ENCODE measurements around the gene OR10G3. TPM values are rescaled to one million over a fixed set of nuclear protein-coding genes. Genes with fewer than 3 reads are reported as not detected.

OR10G3 gene
- total RNA-seq, 5 donors from 2014 or later (not counting 1 experiment from before 2014, with no cell fraction given), result not detected

GRCh38 chr14:21589317-21589716 lies 9.4 kb upstream of the OR10G3 start:
- Mint-ChIP-seq H3K27ac (no peak overlapping the region), H3K4me1 (no peaks in the 10 kb centered on the region), H3K4me3 (no peak overlapping the region), H3K27me3 (peaks cover 27 to 30% of the 10 kb centered on the region in 2 donors), H3K36me3 (peaks cover 12% of the 10 kb centered on the region), H3K9me3 (peaks cover 13 to 18% (median 15%) of the 10 kb centered on the region in 3 donors)
- Histone ChIP-seq H3K4me3 (ENCODE audit: control insufficient read depth in 1 of 2, extremely low read depth in 1 of 2, low read length in 1 of 2) (no peak overlapping the region), H3K27ac (ENCODE audit: low read length) (no peak overlapping the region), H3K27me3 (replicated peaks in 1 of 2; ENCODE audit: control insufficient read depth in 2 of 2, extremely low read depth in 1 of 2, insufficient read depth in 2 of 2, low read length in 1 of 2) (peaks cover 0 to 22% of the 10 kb centered on the region in 2 experiments), H3K36me3 (ENCODE audit: control insufficient read depth in 2 of 2, extremely low read depth in 1 of 2, insufficient read depth in 1 of 2, low read length in 1 of 2) (no peaks in the 10 kb centered on the region), H3K9me3 (no peaks in the 10 kb centered on the region), H3K4me1 (ENCODE audit: control insufficient read depth in 1 of 2, extremely low read depth in 1 of 2, insufficient read depth in 2 of 2, low read length in 2 of 2) (no peaks in the 10 kb centered on the region)
- WGBS (ENCODE audit: insufficient coverage), result 81% methylated on average over 4 of the region's 4 CpGs
- DNase-seq, result no peak
- no peak for ATAC-seq (replicated peaks in 1 of 4)
- CTCF ChIA-PET, result no interaction called here
- POLR2A ChIA-PET, result no interaction called here

DNA sequence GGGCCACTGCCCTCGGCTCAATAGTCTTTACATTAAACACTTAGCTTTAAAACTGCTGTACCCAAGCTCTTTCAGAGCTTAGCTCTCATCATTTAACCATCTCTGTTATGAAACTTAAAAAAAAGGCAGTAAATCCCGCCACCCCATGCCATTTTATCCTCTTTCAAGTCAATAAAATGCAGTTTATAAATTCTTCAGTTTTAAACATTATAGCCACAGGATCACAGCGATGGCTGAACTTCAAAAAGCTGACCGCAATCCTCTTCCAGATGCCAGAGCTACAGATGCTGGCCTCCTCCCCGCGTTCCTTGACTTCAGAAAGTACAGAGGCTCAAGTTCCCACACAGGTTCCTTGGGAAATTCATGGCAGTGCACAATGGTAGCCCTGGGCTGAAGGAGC lies 4.2 kb downstream of the OR10G3 start:
- Histone ChIP-seq H3K4me3 (ENCODE audit: control insufficient read depth in 1 of 2, extremely low read depth in 1 of 2, low read length in 1 of 2) (no peak overlapping the region), H3K27ac (ENCODE audit: low read length) (no peak overlapping the region), H3K9me3 (no peaks in the 10 kb centered on the region), H3K27me3 (replicated peaks in 1 of 2; ENCODE audit: control insufficient read depth in 2 of 2, extremely low read depth in 1 of 2, insufficient read depth in 2 of 2, low read length in 1 of 2) (peaks cover 0 to 4% of the 10 kb centered on the region in 2 experiments), H3K36me3 (ENCODE audit: control insufficient read depth in 2 of 2, extremely low read depth in 1 of 2, insufficient read depth in 1 of 2, low read length in 1 of 2) (no peaks in the 10 kb centered on the region), H3K4me1 (ENCODE audit: control insufficient read depth in 1 of 2, extremely low read depth in 1 of 2, insufficient read depth in 2 of 2, low read length in 2 of 2) (no peaks in the 10 kb centered on the region)
- ChIA-PET CTCF (no interaction called here), POLR2A (no interaction called here)
- Mint-ChIP-seq H3K9me3 (peaks cover 0 to 5% (median 4%) of the 10 kb centered on the region in 3 donors), H3K27me3 (peaks cover 12 to 18% of the 10 kb centered on the region in 2 donors), H3K4me3 (no peak overlapping the region), H3K27ac (no peak overlapping the region), H3K4me1 (no peaks in the 10 kb centered on the region), H3K36me3 (no peaks in the 10 kb centered on the region)
- WGBS (ENCODE audit: insufficient coverage), result 87% methylated on average over 5 of the region's 6 CpGs
- no peak for DNase-seq
- ATAC-seq (replicated peaks in 1 of 4), result no peak

- H3K36me3 Mint-ChIP-seq, result no peaks in the 10 kb centered on the region
- ChIA-PET POLR2A (interaction anchor here in 1 of 2 donors (0.6 kb wide), 2 partner anchors 317 to 1728 kb away, joined by 4 to 10 read pairs; no protein-coding TSS in a partner anchor), CTCF (interaction anchor here in 1 of 2 donors (0.6 kb wide), 1 partner anchor 179 kb away, joined by 3 read pairs; no protein-coding TSS in a partner anchor)
Measured at GRCh38 chr14:21572604-21573003, 7.3 kb downstream of the OR10G3 start.

DNA sequence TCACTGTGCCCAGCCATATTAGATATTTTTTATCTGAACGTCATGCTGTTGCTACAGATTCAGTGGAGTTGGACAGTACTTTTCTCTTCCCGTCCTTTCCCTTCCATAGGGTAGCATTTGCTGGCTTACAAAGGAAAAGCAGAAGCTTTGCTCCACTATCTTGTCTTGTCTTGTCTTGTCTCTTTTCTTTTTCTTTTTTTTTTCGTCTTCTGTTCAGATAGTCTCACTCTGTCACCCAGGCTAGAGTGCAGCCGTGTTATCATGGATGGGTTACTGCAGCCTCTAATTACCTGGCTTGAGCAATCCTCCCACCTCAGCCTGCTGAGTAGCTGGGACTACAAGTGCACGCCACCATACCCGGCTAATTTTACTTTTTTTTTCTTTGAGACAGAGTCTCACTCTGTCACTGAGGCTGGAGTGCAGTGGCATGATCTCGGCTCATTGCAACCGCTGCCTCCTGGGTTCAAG lies 21.1 kb downstream of the OR10G3 start:
- Histone ChIP-seq H3K4me1 (ENCODE audit: control insufficient read depth in 1 of 2, extremely low read depth in 1 of 2, insufficient read depth in 2 of 2, low read length in 2 of 2) (peaks cover 0 to 4% of the 10 kb centered on the region in 2 experiments), H3K27ac (ENCODE audit: low read length) (no peak overlapping the region), H3K27me3 (replicated peaks in 1 of 2; ENCODE audit: control insufficient read depth in 2 of 2, extremely low read depth in 1 of 2, insufficient read depth in 2 of 2, low read length in 1 of 2) (no peaks in the 10 kb centered on the region), H3K36me3 (ENCODE audit: control insufficient read depth in 2 of 2, extremely low read depth in 1 of 2, insufficient read depth in 1 of 2, low read length in 1 of 2) (no peaks in the 10 kb centered on the region), H3K4me3 (ENCODE audit: control insufficient read depth in 1 of 2, extremely low read depth in 1 of 2, low read length in 1 of 2) (no peak overlapping the region), H3K9me3 (no peaks in the 10 kb centered on the region)
- DNase-seq, result no peak
- no peak overlapping the region for H3K4me3 Mint-ChIP-seq
- peaks cover 6 to 7% (median 6%) of the 10 kb centered on the region in 3 donors for H3K4me1 Mint-ChIP-seq
- 94% methylated on average over 4 of the region's 8 CpGs for WGBS (ENCODE audit: insufficient coverage)
- no peaks in the 10 kb centered on the region for H3K9me3 Mint-ChIP-seq
- CTCF ChIA-PET, result interaction anchor here (0.6 to 1.8 kb wide), 3 partner anchors 60 to 102 kb away, joined by 4 to 14 read pairs (median 6); no protein-coding TSS in a partner anchor
- no peaks in the 10 kb centered on the region for H3K36me3 Mint-ChIP-seq
- H3K27me3 Mint-ChIP-seq, result no peaks in the 10 kb centered on the region
- POLR2A ChIA-PET, result interaction anchor here in 1 of 2 donors (0.6 to 1.2 kb wide), 2 partner anchors 52 to 81 kb away, joined by 3 to 4 read pairs; no protein-coding TSS in a partner anchor
- no peak for ATAC-seq (replicated peaks in 1 of 4)
- no peak overlapping the region for H3K27ac Mint-ChIP-seq

More at GRCh38 chr14:21572604-21573003, 7.3 kb downstream of the OR10G3 start:
- H3K9me3 Mint-ChIP-seq, result peaks cover 0 to 5% (median 4%) of the 10 kb centered on the region in 3 donors
- H3K27ac ChIP-seq (ENCODE audit: low read length), result no peak overlapping the region
- H3K4me3 Mint-ChIP-seq, result no peak overlapping the region
- H3K27ac Mint-ChIP-seq, result no peak overlapping the region
- H3K9me3 ChIP-seq, result no peaks in the 10 kb centered on the region
- H3K27me3 Mint-ChIP-seq, result peaks cover 18 to 29% of the 10 kb centered on the region in 2 donors
- H3K4me1 ChIP-seq (ENCODE audit: control insufficient read depth in 1 of 2, extremely low read depth in 1 of 2, insufficient read depth in 2 of 2, low read length in 2 of 2), result no peaks in the 10 kb centered on the region
- no peak overlapping the region for H3K4me3 ChIP-seq (ENCODE audit: control insufficient read depth in 1 of 2, extremely low read depth in 1 of 2, low read length in 1 of 2)
- H3K4me1 Mint-ChIP-seq, result no peaks in the 10 kb centered on the region
- ATAC-seq (replicated peaks in 1 of 4), result no peak
- H3K27me3 ChIP-seq (replicated peaks in 1 of 2; ENCODE audit: control insufficient read depth in 2 of 2, extremely low read depth in 1 of 2, insufficient read depth in 2 of 2, low read length in 1 of 2), result peaks cover 0 to 11% of the 10 kb centered on the region in 2 experiments
- H3K36me3 ChIP-seq (ENCODE audit: control insufficient read depth in 2 of 2, extremely low read depth in 1 of 2, insufficient read depth in 1 of 2, low read length in 1 of 2), result no peaks in the 10 kb centered on the region
- no peak for DNase-seq

DNA sequence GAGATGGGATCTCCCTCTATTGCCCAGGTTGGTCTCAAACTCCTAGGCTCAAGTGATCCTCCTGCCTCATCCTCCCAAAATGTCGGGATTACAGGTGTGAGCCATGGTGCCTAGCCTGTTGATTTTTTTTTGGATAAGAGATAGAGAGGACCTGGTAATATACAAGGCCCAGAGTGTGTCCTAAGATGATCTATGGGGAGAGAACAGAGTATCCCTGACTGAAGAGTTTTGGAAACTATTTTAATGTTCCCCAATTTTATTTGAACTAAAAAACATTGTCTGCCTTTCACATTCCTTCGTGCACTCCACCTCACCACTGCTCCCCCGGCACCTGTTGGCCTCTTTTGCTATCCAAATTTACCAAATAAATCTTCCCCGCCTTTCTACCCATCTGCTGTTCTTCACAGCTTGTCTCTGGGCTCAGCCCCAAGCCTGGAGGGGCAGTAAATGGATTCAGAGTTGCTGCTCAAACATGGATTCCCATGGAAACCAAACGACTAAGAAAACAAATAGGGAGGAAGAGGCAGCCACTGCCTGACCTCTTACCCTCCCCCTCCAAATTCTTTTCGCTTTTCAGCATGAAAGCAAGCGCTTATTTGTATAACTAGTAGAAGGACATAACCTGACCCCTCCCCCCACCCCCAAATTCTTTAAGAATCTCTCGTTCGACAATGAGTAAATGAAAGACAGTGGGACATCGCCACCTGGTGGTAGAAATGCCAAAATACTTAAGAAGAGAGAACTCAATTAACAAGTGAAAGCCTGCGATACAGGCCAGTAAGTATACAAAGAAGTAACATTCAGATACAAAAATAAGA lies 22.6 kb downstream of the OR10G3 start:
- Histone ChIP-seq H3K4me1 (ENCODE audit: control insufficient read depth in 1 of 2, extremely low read depth in 1 of 2, insufficient read depth in 2 of 2, low read length in 2 of 2) (peaks cover 0 to 4% of the 10 kb centered on the region in 2 experiments), H3K9me3 (no peaks in the 10 kb centered on the region), H3K27me3 (replicated peaks in 1 of 2; ENCODE audit: control insufficient read depth in 2 of 2, extremely low read depth in 1 of 2, insufficient read depth in 2 of 2, low read length in 1 of 2) (no peaks in the 10 kb centered on the region), H3K4me3 (ENCODE audit: control insufficient read depth in 1 of 2, extremely low read depth in 1 of 2, low read length in 1 of 2) (peak overlapping the region in 1 of 2 donors; percentile 23), H3K36me3 (ENCODE audit: control insufficient read depth in 2 of 2, extremely low read depth in 1 of 2, insufficient read depth in 1 of 2, low read length in 1 of 2) (no peaks in the 10 kb centered on the region), H3K27ac (ENCODE audit: low read length) (no peak overlapping the region)
- ChIA-PET POLR2A (no interaction called here), CTCF (interaction anchor here (0.6 to 2.2 kb wide), 7 partner anchors 44 to 334 kb away, joined by 3 to 50 read pairs (median 7); partner anchors contain the start of gene CHD8 (in 1 of the 2))
- no peaks in the 10 kb centered on the region for H3K36me3 Mint-ChIP-seq
- no peaks in the 10 kb centered on the region for H3K27me3 Mint-ChIP-seq
- peak; percentile 37 to 92 (median 66) for DNase-seq
- ATAC-seq (replicated peaks in 1 of 4), result peak; percentile 64 to 74 (median 68)
- 92% methylated on average over 2 of the region's 11 CpGs for WGBS (ENCODE audit: insufficient coverage)
- no peaks in the 10 kb centered on the region for H3K9me3 Mint-ChIP-seq
- peak overlapping the region; percentile 4 to 44 for H3K27ac Mint-ChIP-seq
- peaks cover 6 to 7% (median 6%) of the 10 kb centered on the region in 3 donors for H3K4me1 Mint-ChIP-seq
- H3K4me3 Mint-ChIP-seq, result peak overlapping the region; percentile 10 to 58 (median 26)

GRCh38 chr14:21556378-21557083 lies 23.3 kb downstream of the OR10G3 start:
- Histone ChIP-seq H3K27ac (ENCODE audit: low read length) (no peak overlapping the region), H3K9me3 (no peaks in the 10 kb centered on the region), H3K4me1 (ENCODE audit: control insufficient read depth in 1 of 2, extremely low read depth in 1 of 2, insufficient read depth in 2 of 2, low read length in 2 of 2) (peaks cover 0 to 4% of the 10 kb centered on the region in 2 experiments), H3K27me3 (replicated peaks in 1 of 2; ENCODE audit: control insufficient read depth in 2 of 2, extremely low read depth in 1 of 2, insufficient read depth in 2 of 2, low read length in 1 of 2) (peaks cover 0 to 6% of the 10 kb centered on the region in 2 experiments), H3K4me3 (ENCODE audit: control insufficient read depth in 1 of 2, extremely low read depth in 1 of 2, low read length in 1 of 2) (no peak overlapping the region), H3K36me3 (ENCODE audit: control insufficient read depth in 2 of 2, extremely low read depth in 1 of 2, insufficient read depth in 1 of 2, low read length in 1 of 2) (no peaks in the 10 kb centered on the region)
- CTCF ChIA-PET, result interaction anchor here (0.6 to 2.2 kb wide), 10 partner anchors 26 to 333 kb away, joined by 3 to 50 read pairs (median 8); partner anchors contain the start of genes CHD8 (in 1 of the 2) and METTL3 (in 1 of the 2)
- no peak for ATAC-seq (replicated peaks in 1 of 4)
- Mint-ChIP-seq H3K9me3 (no peaks in the 10 kb centered on the region), H3K4me1 (peaks cover 6 to 7% (median 6%) of the 10 kb centered on the region in 3 donors), H3K27me3 (no peaks in the 10 kb centered on the region), H3K36me3 (no peaks in the 10 kb centered on the region), H3K27ac (no peak overlapping the region), H3K4me3 (no peak overlapping the region)
- WGBS (ENCODE audit: insufficient coverage), result 88% methylated on average over 2 of the region's 5 CpGs
- no peak for DNase-seq
- POLR2A ChIA-PET, result interaction anchor here (0.6 to 0.7 kb wide), 4 partner anchors 53 to 289 kb away, joined by 3 to 9 read pairs (median 4); no protein-coding TSS in a partner anchor

Data from T-cell (primary cell).